ENCODE measurements around the gene INHBA.

INHBA gene

GRCh38 chr7:41641665-41642014 is 61.2 kb downstream of the INHBA start:
- TF ChIP-seq ZFX (IDR thresholded peaks at IDR 0.05; ENCODE audit: borderline replicate concordance) (no peak), CTCF (IDR thresholded peaks at IDR 0.05) (no peak)
- no peak overlapping the region for H3K27ac ChIP-seq

- TF ChIP-seq CTCF (IDR thresholded peaks at IDR 0.05) (no peak), ZFX (IDR thresholded peaks at IDR 0.05; ENCODE audit: borderline replicate concordance) (no peak)
- no peak overlapping the region for H3K27ac ChIP-seq
These were observed 61.8 kb downstream of the INHBA start for GRCh38 chr7:41641011-41641664.

- H3K27ac ChIP-seq, result no peak overlapping the region
- TF ChIP-seq ZFX (IDR thresholded peaks at IDR 0.05; ENCODE audit: borderline replicate concordance) (no peak), CTCF (IDR thresholded peaks at IDR 0.05) (no peak)
These were observed 62.4 kb downstream of the INHBA start for GRCh38 chr7:41640487-41640886.

- TF ChIP-seq CTCF (IDR thresholded peaks at IDR 0.05) (no peak), ZFX (IDR thresholded peaks at IDR 0.05; ENCODE audit: borderline replicate concordance) (no peak)
- no peak overlapping the region for H3K27ac ChIP-seq
These were observed 65.8 kb downstream of the INHBA start for GRCh38 chr7:41637049-41637448.
